Spleen (tissue), 11 donors: ENCODE measurements around the gene SYDE1. TPM values are rescaled to one million over a fixed set of nuclear protein-coding genes. Genes with fewer than 3 reads are reported as not detected.

ENCODE experiments used
- DNase-seq: peaks from one replicate; pipeline ENCODE4 v3.0.0-alpha.2; 2020
- H3K27ac ChIP-seq, 8 donors: fragments of 200-600 bp; sonication (generic) in 7 of 8; 1 replicate in 4 of 8; 2 replicates in 4 of 8; pipeline versions ENCODE4 v1.5.0 to v1.8.0; 2016 to 2021; ENCODE audit warnings: inconsistent platforms in 4 of 8, mild to moderate bottlenecking in 4 of 8, moderate library complexity in 1 of 8
- H3K27me3 ChIP-seq, 7 donors: fragments of 200-600 bp; sonication (generic) in 6 of 7; replicated peaks in 1 of 7; 1 replicate in 4 of 7; 2 replicates in 3 of 7; pipeline versions ENCODE4 v1.5.0 to v1.8.0; 2016 to 2021; ENCODE audit warnings: inconsistent platforms in 3 of 7, mild to moderate bottlenecking in 1 of 7
- H3K36me3 ChIP-seq, 6 donors: fragments of 200-600 bp; sonication (generic) in 5 of 6; 1 replicate in 4 of 6; 2 replicates in 2 of 6; pipeline versions ENCODE4 v1.5.0 to v1.8.0; 2016 to 2021; ENCODE audit warnings: inconsistent platforms in 2 of 6
- H3K4me1 ChIP-seq, 6 donors: fragments of 200-600 bp; sonication (generic) in 5 of 6; 1 replicate in 3 of 6; 2 replicates in 3 of 6; pipeline versions ENCODE4 v1.5.0 to v1.8.0; 2016 to 2021; ENCODE audit warnings: inconsistent platforms in 3 of 6
- H3K4me3 ChIP-seq, 8 donors: fragments of 200-600 bp; sonication (generic) in 7 of 8; 1 replicate in 4 of 8; 2 replicates in 4 of 8; pipeline versions ENCODE4 v1.5.0 to v1.8.0; 2016 to 2021; ENCODE audit warnings: inconsistent platforms in 4 of 8, mild to moderate bottlenecking in 4 of 8, moderate library complexity in 2 of 8
- H3K9me3 ChIP-seq, 8 donors: fragments of 200-600 bp; sonication (generic) in 7 of 8; 1 replicate in 4 of 8; 2 replicates in 4 of 8; pipeline versions ENCODE4 v1.5.0 to v1.8.0; 2016 to 2021; ENCODE audit warnings: inconsistent platforms in 4 of 8
- POLR2A ChIP-seq, 3 donors: fragments of 450-650 bp; IDR thresholded peaks; one replicate each; pipeline ENCODE4 v1.5.1; 2017; ENCODE audit warnings: antibody characterized with exemption in 3 of 3, mild to moderate bottlenecking in 1 of 3
- POLR2AphosphoS5 ChIP-seq, 3 donors: sonication (generic); formaldehyde crosslinking; IDR thresholded peaks; one replicate each; pipeline ENCODE4 v1.5.1; 2017; ENCODE audit warnings: antibody characterized with exemption in 3 of 3
- WGBS, 5 donors: extraction: QIAGEN DNeasy Blood & Tissue Kit in 3 of 5; methylation state at CpG; one replicate each; pipeline versions ENCODE4 v1.1.5 to v1.1.7; 2013 to 2018; 5-methylcytosine and 5-hydroxymethylcytosine counted together
- intact Hi-C: fragments of 100-400 bp; cut with DNase I; formaldehyde crosslinking; loops from one replicate; pipeline ENCODE4 v1.15.0; 2023; ENCODE audit warnings: low total_unique reads
- polyA plus RNA-seq, 3 donors: library from polyadenylated mRNA; stranded (reverse); fragments of 200-250 nt; gene quantifications; one replicate each; pipeline ENCODE4 v1.2.1, GENCODE V29; 2013
- small RNA-seq, 4 donors: library from RNA; depleted of rRNA; stranded (forward); fragments of <200 nt; gene quantifications; one replicate each; pipeline ENCODE3, GENCODE V24; 2016
- total RNA-seq, 7 donors: library from RNA; depleted of rRNA in 3 of 7; stranded (reverse); fragments of >200 nt in 3 of 7; fragmentation: NEBNext Ultra II Directional in 4 of 7; extraction: Animal tissue kit (Norgen Biotek cat#: 25700) in 4 of 7; gene quantifications; one replicate each; pipeline versions ENCODE4 v1.1.0 to v1.2.1, GENCODE V29; 2016 to 2021
- TF ChIP-seq, protein P1 (sequence below), 11 experiments: fragments of 200-600 bp in 7 of 11; fragments of 450-650 bp in 4 of 11; sonication (generic) in 4 of 11; IDR thresholded peaks in 8 of 11; conservative IDR thresholded peaks in 3 of 11; 1 replicate in 7 of 11; 2 replicates in 4 of 11; pipeline versions ENCODE4 v1.4.0 to v1.8.0; 2016 to 2021; ENCODE audit warnings: antibody characterized with exemption in 11 of 11, inconsistent platforms in 4 of 11, mild to moderate bottlenecking in 1 of 11
- donor health status: healthy with polysubstance abuse.
- donor health status: DM: no; HTN: no; CAD: no; lungs with moderate emphysema.
- donor health status: DM: no; HTN: no; CAD: no.
- donor health status: Bipolar disorder and iron deficiency.
- donor health status: healthy.
- donor health status: DM: no; HTN: no; CAD: no.
- donor health status: DM: yes; HTN: yes; CAD: no.

Gene SYDE1
- total and polyA plus RNA-seq, 10 donors = 2.0 to 27.6 (median 14.7) TPM

DNA sequence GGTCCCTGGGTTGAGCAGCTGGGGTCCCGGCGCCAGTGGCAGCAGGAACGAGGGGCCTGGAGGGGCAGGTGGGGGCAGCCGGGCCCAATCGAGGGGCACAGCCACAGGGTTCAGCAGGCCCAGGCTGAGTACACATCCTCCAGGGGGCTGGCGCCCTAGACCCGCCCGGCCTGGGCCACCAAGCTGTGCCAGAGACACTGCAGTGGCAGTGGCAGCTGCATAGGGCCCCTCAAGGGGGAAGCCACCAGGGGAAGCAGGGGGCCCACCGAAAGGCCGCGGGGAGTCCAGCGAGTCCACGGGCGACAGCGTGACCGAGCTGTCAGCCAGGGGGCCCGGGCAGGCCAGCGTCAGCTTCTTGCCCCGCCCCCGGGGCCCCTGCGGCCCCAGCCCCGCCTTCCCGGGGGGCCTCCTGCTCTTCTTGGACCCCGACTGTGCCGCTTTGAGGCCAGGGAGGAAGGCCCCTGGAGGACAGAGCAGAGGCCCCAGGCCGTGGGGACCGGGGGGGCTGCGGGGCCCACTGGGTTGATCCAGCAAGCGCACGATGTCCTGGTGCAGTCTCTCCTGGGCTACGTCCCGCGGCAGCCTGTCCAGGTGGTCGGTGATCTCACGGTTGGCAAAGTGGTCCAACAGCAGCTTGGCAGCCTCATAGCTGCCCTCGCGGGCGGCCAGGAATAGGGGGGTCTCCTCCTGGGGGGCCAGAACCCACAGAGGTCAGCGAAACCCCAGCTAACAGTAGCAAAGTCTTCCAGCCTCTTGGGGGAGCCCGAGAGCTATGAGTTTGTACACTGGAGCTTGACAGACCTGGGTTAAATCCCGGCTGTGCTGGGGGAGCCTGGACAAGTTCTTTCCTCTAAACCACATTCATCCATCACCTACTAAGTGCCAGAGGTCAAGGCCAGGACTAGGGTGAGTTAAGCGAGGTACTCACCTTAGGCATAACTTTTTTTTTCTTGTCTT, 54.1 kb downstream of the SYDE1 start:
- no peak overlapping the region for H3K4me3 ChIP-seq
- 84 to 94% (median 87%) methylated on average over 12 to 42 of the region's 42 CpGs for WGBS, 5 donors
- no peak overlapping the region for H3K27ac ChIP-seq
- no peak for DNase-seq
- intact Hi-C loops = no loop called here
- H3K9me3 ChIP-seq = peaks cover 0 to 46% (median 36%) of the 10 kb centered on the region in 8 donors
- peaks cover 0 to 48% (median 5%) of the 10 kb centered on the region in 6 donors for H3K36me3 ChIP-seq
- TF ChIP-seq POLR2A (IDR thresholded peaks at IDR 0.05) (no peak), POLR2AphosphoS5 (IDR thresholded peaks at IDR 0.05) (no peak)
- TF ChIP-seq, protein P1, sequence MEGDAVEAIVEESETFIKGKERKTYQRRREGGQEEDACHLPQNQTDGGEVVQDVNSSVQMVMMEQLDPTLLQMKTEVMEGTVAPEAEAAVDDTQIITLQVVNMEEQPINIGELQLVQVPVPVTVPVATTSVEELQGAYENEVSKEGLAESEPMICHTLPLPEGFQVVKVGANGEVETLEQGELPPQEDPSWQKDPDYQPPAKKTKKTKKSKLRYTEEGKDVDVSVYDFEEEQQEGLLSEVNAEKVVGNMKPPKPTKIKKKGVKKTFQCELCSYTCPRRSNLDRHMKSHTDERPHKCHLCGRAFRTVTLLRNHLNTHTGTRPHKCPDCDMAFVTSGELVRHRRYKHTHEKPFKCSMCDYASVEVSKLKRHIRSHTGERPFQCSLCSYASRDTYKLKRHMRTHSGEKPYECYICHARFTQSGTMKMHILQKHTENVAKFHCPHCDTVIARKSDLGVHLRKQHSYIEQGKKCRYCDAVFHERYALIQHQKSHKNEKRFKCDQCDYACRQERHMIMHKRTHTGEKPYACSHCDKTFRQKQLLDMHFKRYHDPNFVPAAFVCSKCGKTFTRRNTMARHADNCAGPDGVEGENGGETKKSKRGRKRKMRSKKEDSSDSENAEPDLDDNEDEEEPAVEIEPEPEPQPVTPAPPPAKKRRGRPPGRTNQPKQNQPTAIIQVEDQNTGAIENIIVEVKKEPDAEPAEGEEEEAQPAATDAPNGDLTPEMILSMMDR (IDR thresholded peaks at IDR 0.05 in 8 of 11, conservative IDR thresholded peaks at IDR 0.05 in 3 of 11) = no peak
- H3K27me3 ChIP-seq = peaks cover 0 to 17% (median 0%) of the 10 kb centered on the region in 7 donors
- H3K4me1 ChIP-seq = no peaks in the 10 kb centered on the region

Small RNAs within 50 kb of the gene (small RNA-seq; reads per million reads assigned to genes)
- gene RNU6-782P = 0 reads per million in 4 donors

Other genes with a start within 250 kb of the SYDE1 start
- not detected for gene OR7A17, start 221.3 kb upstream of the SYDE1 start, total RNA-seq
- gene OR7A17, start 221.3 kb upstream of the SYDE1 start, polyA plus RNA-seq = not detected
- not detected for gene OR7C2, start 165.9 kb upstream of the SYDE1 start, total RNA-seq
- not detected for gene OR7C2, start 165.9 kb upstream of the SYDE1 start, polyA plus RNA-seq
- not detected for gene SLC1A6, start 127.5 kb upstream of the SYDE1 start, total RNA-seq
- not detected for gene SLC1A6, start 127.5 kb upstream of the SYDE1 start, polyA plus RNA-seq
- not detected for gene CASP14, start 57.9 kb upstream of the SYDE1 start, total RNA-seq
- gene CASP14, start 57.9 kb upstream of the SYDE1 start, polyA plus RNA-seq = not detected
- gene OR1I1, start 25.2 kb upstream of the SYDE1 start, total RNA-seq = not detected
- gene OR1I1, start 25.2 kb upstream of the SYDE1 start, polyA plus RNA-seq = under 1 TPM in 1 of 3 donors, not detected in 2; 0.06 TPM
- 10 to 100 TPM; 52.1 to 94.9 (median 62.6) TPM for gene NOTCH3, start 93.6 kb downstream of the SYDE1 start, total RNA-seq
- 1 to 10 TPM; 1.4 to 5.9 (median 2.5) TPM for gene NOTCH3, start 93.6 kb downstream of the SYDE1 start, polyA plus RNA-seq
- gene EPHX3, start 125.0 kb downstream of the SYDE1 start, total RNA-seq = 1 to 10 TPM; 1.6 to 6.6 (median 3.8) TPM
- under 1 TPM; 0.13 to 0.67 (median 0.59) TPM for gene EPHX3, start 125.0 kb downstream of the SYDE1 start, polyA plus RNA-seq
- gene BRD4, start 225.1 kb downstream of the SYDE1 start, total RNA-seq = 100 to 1,000 TPM in 4 of 7 donors, 10 to 100 TPM in 3; 50.7 to 146 (median 124) TPM
- gene BRD4, start 225.1 kb downstream of the SYDE1 start, polyA plus RNA-seq = 10 to 100 TPM; 10.3 to 35.9 (median 14.2) TPM